ENCODE data around the gene SETD3.
A peak's percentile ranks its signal among the peaks of the same experiment; 100 is the strongest.

The SETD3 gene

GRCh38 chr14:99481745-99482099 lies 1.1 kb upstream of the SETD3 start:
- peak; percentile 7 for DNase-seq

GRCh38 chr14:99480917-99481744 lies 472 bp upstream of the SETD3 start, which contains the start of gene CCNK:
Gene CCNK (plus strand): TSS chr14:99481409. CDS start chr14:99492678, 11,269 bp downstream.
- peak; percentile 100 for DNase-seq

- DNase-seq: no peak
Measured at GRCh38 chr14:99479160-99479905, 1.3 kb downstream of the SETD3 start.

GRCh38 chr14:99478128-99478527 lies 2.5 kb downstream of the SETD3 start:
- DNase-seq: no peak

GRCh38 chr14:99476864-99477263 lies 3.8 kb downstream of the SETD3 start:
- DNase-seq: no peak

- no peak for DNase-seq
Measured at GRCh38 chr14:99475660-99476059, 5.0 kb downstream of the SETD3 start.

GRCh38 chr14:99475179-99475578 lies 5.5 kb downstream of the SETD3 start:
- DNase-seq: no peak

GRCh38 chr14:99473458-99473857 lies 7.2 kb downstream of the SETD3 start:
- DNase-seq: no peak

GRCh38 chr14:99472937-99473336 lies 7.7 kb downstream of the SETD3 start:
- no peak for DNase-seq

GRCh38 chr14:99471731-99472130 lies 8.9 kb downstream of the SETD3 start:
- DNase-seq: no peak

- no peak for DNase-seq
Measured at GRCh38 chr14:99468836-99469592, 11.6 kb downstream of the SETD3 start.

- no peak for DNase-seq
Measured at GRCh38 chr14:99468081-99468480, 12.6 kb downstream of the SETD3 start.

GRCh38 chr14:99467336-99468078 lies 13.2 kb downstream of the SETD3 start:
- no peak for DNase-seq

GRCh38 chr14:99466758-99467157 lies 13.9 kb downstream of the SETD3 start:
- DNase-seq: no peak

- DNase-seq: no peak
Measured at GRCh38 chr14:99465288-99465687, 15.4 kb downstream of the SETD3 start.

GRCh38 chr14:99463974-99464373 lies 16.7 kb downstream of the SETD3 start:
- no peak for DNase-seq

GRCh38 chr14:99462210-99462609 lies 18.4 kb downstream of the SETD3 start:
- no peak for DNase-seq

- no peak for DNase-seq
Measured at GRCh38 chr14:99461411-99462085, 19.1 kb downstream of the SETD3 start.

GRCh38 chr14:99460793-99461192 lies 19.9 kb downstream of the SETD3 start:
- DNase-seq: no peak

- no peak for DNase-seq
Measured at GRCh38 chr14:99459481-99460100, 21.1 kb downstream of the SETD3 start.

GRCh38 chr14:99454246-99454645 lies 26.4 kb downstream of the SETD3 start:
- no peak for DNase-seq

- DNase-seq: no peak
Measured at GRCh38 chr14:99452968-99453367, 27.7 kb downstream of the SETD3 start.

Measured in activated effector memory CD4-positive, alpha-beta T cell treated with Interleukin-2 at 50 U/mL for 16 hours (primary cell).